Fibroblast of lung (primary cell): ENCODE data around the gene SPOCD1. TPM values are rescaled to one million over a fixed set of nuclear protein-coding genes. Genes with fewer than 3 reads are reported as not detected.

ENCODE experiments used
- DNase-seq, 2 donors: peaks; one replicate each; pipeline versions ENCODE4 v3.0.0 to v3.0.0-alpha.2; 2010; ENCODE audit warnings: low read depth in 2 of 2
- H2AFZ ChIP-seq: 2 replicates; pipeline ENCODE4 v1.5.1; 2012; ENCODE audit warnings: low read length, control low read depth, inconsistent platforms
- H3K27ac ChIP-seq: 2 replicates; pipeline ENCODE4 v1.5.1; 2011; ENCODE audit warnings: low read length, control low read depth; ENCODE audit not compliant: insufficient read depth
- H3K27me3 ChIP-seq: 2 replicates; pipeline ENCODE4 v1.5.1; 2011; ENCODE audit warnings: mild to moderate bottlenecking, low read length; ENCODE audit not compliant: control insufficient read depth, insufficient read depth
- H3K36me3 ChIP-seq: 2 replicates; pipeline ENCODE4 v1.5.1; 2011; ENCODE audit warnings: low read length; ENCODE audit not compliant: control insufficient read depth, insufficient read depth
- H3K4me1 ChIP-seq: 2 replicates; pipeline ENCODE4 v1.5.1; 2011; ENCODE audit warnings: low read length; ENCODE audit not compliant: control insufficient read depth, insufficient read depth; ENCODE audit errors: extremely low read depth
- H3K4me2 ChIP-seq: 2 replicates; pipeline ENCODE4 v1.5.1; 2011; ENCODE audit warnings: low read length, control low read depth; ENCODE audit not compliant: insufficient read depth; ENCODE audit errors: extremely low read depth
- H3K4me3 ChIP-seq, 4 experiments: fragments of 200-600 bp in 1 of 4; sonication (generic) in 1 of 4; replicated peaks in 1 of 4; 2 replicates each; pipeline ENCODE4 v1.5.1; 2011 to 2016; ENCODE audit warnings: low read length in 4 of 4, low read depth in 3 of 4, mild to moderate bottlenecking in 3 of 4, control low read depth in 2 of 4, inconsistent platforms in 1 of 4, mixed read lengths in 1 of 4; ENCODE audit not compliant: insufficient read depth in 1 of 4; ENCODE audit errors: control extremely low read depth in 1 of 4
- H3K79me2 ChIP-seq: 2 replicates; pipeline ENCODE4 v1.5.1; 2012; ENCODE audit warnings: mild to moderate bottlenecking, low read length, inconsistent platforms; ENCODE audit not compliant: control insufficient read depth, insufficient read depth
- H3K9ac ChIP-seq: 2 replicates; pipeline ENCODE4 v1.5.1; 2011; ENCODE audit warnings: mild to moderate bottlenecking, low read length, control low read depth; ENCODE audit not compliant: insufficient read depth
- H3K9me3 ChIP-seq: 2 replicates; pipeline ENCODE4 v1.5.1; 2012; ENCODE audit warnings: low read depth, low read length; ENCODE audit not compliant: control insufficient read depth, insufficient read depth
- H4K20me1 ChIP-seq: 2 replicates; pipeline ENCODE4 v1.5.1; 2011; ENCODE audit warnings: low read length; ENCODE audit not compliant: control insufficient read depth, insufficient read depth; ENCODE audit errors: extremely low read depth
- EZH2 ChIP-seq: IDR thresholded peaks from 2 replicates; pipeline ENCODE4 v1.5.1; 2012; ENCODE audit warnings: low read length, control low read depth, mild to moderate bottlenecking; ENCODE audit errors: missing control alignments
- polyA plus RNA-seq, 2 donors: library from polyadenylated mRNA; depleted of rRNA in 1 of 2; stranded (reverse) in 1 of 2; unstranded in 1 of 2; fragments of >200 nt; gene quantifications; 2 replicates each; pipeline ENCODE4 v1.2.1, GENCODE V29; 2011 to 2012; ENCODE audit warnings: missing spikeins in 1 of 2
- total RNA-seq: library from RNA; depleted of rRNA; stranded (reverse); fragments of >200 nt; gene quantifications from 2 replicates; pipeline ENCODE4 v1.2.1, GENCODE V29; 2014
- TF ChIP-seq, protein P1 (sequence below), 2 donors: IDR thresholded peaks in 1 of 2; conservative IDR thresholded peaks in 1 of 2; 1 replicate in 1 of 2; 2 replicates in 1 of 2; pipeline ENCODE4 v1.5.1; 2011 to 2012; ENCODE audit warnings: low read length in 2 of 2, control low read depth in 1 of 2, inconsistent platforms in 1 of 2, low read depth in 1 of 2, mild to moderate bottlenecking in 1 of 2

Gene SPOCD1
- total and polyA plus RNA-seq, 2 donors (not counting 1 experiment from before 2014, with no cell fraction given): 47.2 to 55.4 TPM

DNA sequence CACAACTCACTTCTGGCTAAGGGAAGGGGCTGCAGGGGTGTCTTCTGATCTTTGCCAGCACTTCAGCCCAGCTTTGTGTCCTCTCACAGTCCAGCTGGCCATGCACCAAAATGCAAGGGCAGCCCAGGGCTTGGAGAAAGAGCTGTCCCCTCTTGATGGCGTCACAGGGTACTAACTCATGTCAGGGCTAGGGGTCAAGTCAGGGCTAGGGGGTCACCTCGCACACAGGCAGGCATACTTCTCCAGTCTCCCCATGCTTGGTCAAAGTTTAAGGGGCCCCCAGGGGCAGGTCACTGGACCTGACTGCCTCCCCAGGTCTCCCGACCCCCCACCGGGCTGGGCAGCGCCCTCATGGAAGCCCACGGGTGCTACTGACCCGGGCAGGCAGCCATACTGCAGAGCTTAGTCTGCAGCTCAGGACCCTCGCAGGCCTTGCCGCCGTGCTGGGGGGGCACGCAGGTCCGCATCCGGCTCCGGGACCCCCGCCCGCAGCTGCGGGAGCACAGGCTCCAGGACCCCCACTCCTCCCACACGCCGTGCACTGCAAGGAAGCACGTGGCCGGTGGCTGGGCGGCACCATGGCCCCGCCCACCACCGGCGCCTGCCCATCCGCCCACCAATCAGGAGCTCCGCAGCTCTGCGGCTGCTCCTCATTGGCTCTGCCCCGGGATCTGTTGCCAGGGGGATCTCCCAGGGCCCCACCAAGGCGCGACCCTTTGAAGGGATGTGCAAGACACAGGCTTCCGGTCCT, 73.2 kb downstream of the SPOCD1 start:
- H3K4me2 ChIP-seq: no peak overlapping the region
- H3K9me3 ChIP-seq: no peaks in the 10 kb centered on the region
- no peak overlapping the region for H3K4me3 ChIP-seq
- H3K4me1 ChIP-seq: no peaks in the 10 kb centered on the region
- no peak for TF ChIP-seq EZH2
- TF ChIP-seq, protein P1, sequence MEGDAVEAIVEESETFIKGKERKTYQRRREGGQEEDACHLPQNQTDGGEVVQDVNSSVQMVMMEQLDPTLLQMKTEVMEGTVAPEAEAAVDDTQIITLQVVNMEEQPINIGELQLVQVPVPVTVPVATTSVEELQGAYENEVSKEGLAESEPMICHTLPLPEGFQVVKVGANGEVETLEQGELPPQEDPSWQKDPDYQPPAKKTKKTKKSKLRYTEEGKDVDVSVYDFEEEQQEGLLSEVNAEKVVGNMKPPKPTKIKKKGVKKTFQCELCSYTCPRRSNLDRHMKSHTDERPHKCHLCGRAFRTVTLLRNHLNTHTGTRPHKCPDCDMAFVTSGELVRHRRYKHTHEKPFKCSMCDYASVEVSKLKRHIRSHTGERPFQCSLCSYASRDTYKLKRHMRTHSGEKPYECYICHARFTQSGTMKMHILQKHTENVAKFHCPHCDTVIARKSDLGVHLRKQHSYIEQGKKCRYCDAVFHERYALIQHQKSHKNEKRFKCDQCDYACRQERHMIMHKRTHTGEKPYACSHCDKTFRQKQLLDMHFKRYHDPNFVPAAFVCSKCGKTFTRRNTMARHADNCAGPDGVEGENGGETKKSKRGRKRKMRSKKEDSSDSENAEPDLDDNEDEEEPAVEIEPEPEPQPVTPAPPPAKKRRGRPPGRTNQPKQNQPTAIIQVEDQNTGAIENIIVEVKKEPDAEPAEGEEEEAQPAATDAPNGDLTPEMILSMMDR (conservative IDR thresholded peaks at IDR 0.05 in 1 of 2, IDR thresholded peaks at IDR 0.05 in 1 of 2; ENCODE audit: low read depth in 1 of 2, low read length in 2 of 2): no peak
- H3K27me3 ChIP-seq: no peaks in the 10 kb centered on the region
- DNase-seq: no peak
- no peak overlapping the region for H2AFZ ChIP-seq
- no peak overlapping the region for H3K9ac ChIP-seq
- H3K79me2 ChIP-seq: no peaks in the 10 kb centered on the region
- no peaks in the 10 kb centered on the region for H4K20me1 ChIP-seq
- H3K27ac ChIP-seq: no peak overlapping the region
- H3K36me3 ChIP-seq: no peaks in the 10 kb centered on the region

Other genes with a start within 250 kb of the SPOCD1 start
- 3.0 and 3.3 TPM in 2 replicates for gene TINAGL1, start 239.5 kb downstream of the SPOCD1 start, total RNA-seq
- 2.8 and 92.5 TPM in 2 replicates for gene TINAGL1, start 239.5 kb downstream of the SPOCD1 start, polyA plus RNA-seq
- not detected in 2 replicates for gene HCRTR1, start 198.3 kb downstream of the SPOCD1 start, total RNA-seq
- not detected in 2 replicates for gene HCRTR1, start 198.3 kb downstream of the SPOCD1 start, polyA plus RNA-seq
- 72.2 and 78.1 TPM in 2 replicates for gene PEF1, start 171.1 kb downstream of the SPOCD1 start, total RNA-seq
- gene PEF1, start 171.1 kb downstream of the SPOCD1 start, polyA plus RNA-seq: 72.9 and 85.3 TPM in 2 replicates
- 80.3 and 150 TPM in 2 replicates for gene COL16A1, start 112.0 kb downstream of the SPOCD1 start, total RNA-seq
- 20.9 and 21.0 TPM in 2 replicates for gene COL16A1, start 112.0 kb downstream of the SPOCD1 start, polyA plus RNA-seq
- 7.4 and 10.4 TPM in 2 replicates for gene ADGRB2, start 51.7 kb downstream of the SPOCD1 start, total RNA-seq
- 4.4 and 4.8 TPM in 2 replicates for gene ADGRB2, start 51.7 kb downstream of the SPOCD1 start, polyA plus RNA-seq
- 268 and 366 TPM in 2 replicates for gene PTP4A2, start 122.3 kb upstream of the SPOCD1 start, total RNA-seq
- gene PTP4A2, start 122.3 kb upstream of the SPOCD1 start, polyA plus RNA-seq: 398 and 429 TPM in 2 replicates
- gene KHDRBS1, start 197.8 kb upstream of the SPOCD1 start, total RNA-seq: 42.1 and 56.0 TPM in 2 replicates
- 73.0 and 84.8 TPM in 2 replicates for gene KHDRBS1, start 197.8 kb upstream of the SPOCD1 start, polyA plus RNA-seq